ENCODE data around the gene HNF1B.

The HNF1B gene

GRCh38 chr17:37671824-37672547 is 72.9 kb downstream of the HNF1B start:
- Histone ChIP-seq H3K27me3 (ENCODE audit: control insufficient read depth, low read length) (peaks cover 21% of the 10 kb centered on the region), H3K9me2 (replicated peaks; ENCODE audit: control insufficient read depth, low read length) (no peaks in the 10 kb centered on the region), H4K20me1 (ENCODE audit: control insufficient read depth, insufficient read depth, low read depth, low read length) (no peaks in the 10 kb centered on the region), H3K4me1 (ENCODE audit: control insufficient read depth, low read length) (no peaks in the 10 kb centered on the region), H3K4me3 (ENCODE audit: low read length) (no peak overlapping the region), H3K36me3 (ENCODE audit: control insufficient read depth, low read length) (no peaks in the 10 kb centered on the region), H3K27ac (ENCODE audit: low read depth, low read length) (no peak overlapping the region), H3K9me3 (ENCODE audit: control insufficient read depth, insufficient read depth, low read length) (no peaks in the 10 kb centered on the region), H3K4me2 (ENCODE audit: low read length) (no peak overlapping the region), H3K79me2 (ENCODE audit: control insufficient read depth, low read length) (no peaks in the 10 kb centered on the region), H3F3A (ENCODE audit: control insufficient read depth, insufficient read depth) (no peaks in the 10 kb centered on the region)
- TF ChIP-seq EZH2phosphoT487 (IDR thresholded peaks at IDR 0.05; ENCODE audit: borderline replicate concordance, low read length) (no peak), CTCF (IDR thresholded peaks at IDR 0.05; ENCODE audit: low read depth, low read length, poor library complexity, severe bottlenecking) (no peak)

GRCh38 chr17:37671028-37671823 is 73.6 kb downstream of the HNF1B start:
- peaks cover 14% of the 10 kb centered on the region for H3K27me3 ChIP-seq (ENCODE audit: control insufficient read depth, low read length)
- no peaks in the 10 kb centered on the region for H3K9me2 ChIP-seq (replicated peaks; ENCODE audit: control insufficient read depth, low read length)
- H3K9me3 ChIP-seq (ENCODE audit: control insufficient read depth, insufficient read depth, low read length) = no peaks in the 10 kb centered on the region
- no peaks in the 10 kb centered on the region for H3K4me1 ChIP-seq (ENCODE audit: control insufficient read depth, low read length)
- TF ChIP-seq CTCF (IDR thresholded peaks at IDR 0.05; ENCODE audit: low read depth, low read length, poor library complexity, severe bottlenecking) (no peak), EZH2phosphoT487 (IDR thresholded peaks at IDR 0.05; ENCODE audit: borderline replicate concordance, low read length) (no peak)
- H3K4me2 ChIP-seq (ENCODE audit: low read length) = no peak overlapping the region
- H3K36me3 ChIP-seq (ENCODE audit: control insufficient read depth, low read length) = no peaks in the 10 kb centered on the region
- no peak overlapping the region for H3K4me3 ChIP-seq (ENCODE audit: low read length)
- no peak overlapping the region for H3K27ac ChIP-seq (ENCODE audit: low read depth, low read length)
- no peaks in the 10 kb centered on the region; the same call in 1 of the 2 replicates for H4K20me1 ChIP-seq (ENCODE audit: control insufficient read depth, insufficient read depth, low read depth, low read length)
- H3F3A ChIP-seq (ENCODE audit: control insufficient read depth, insufficient read depth) = no peaks in the 10 kb centered on the region
- no peaks in the 10 kb centered on the region for H3K79me2 ChIP-seq (ENCODE audit: control insufficient read depth, low read length)

GRCh38 chr17:37667039-37667438 is 77.8 kb downstream of the HNF1B start:
- Histone ChIP-seq H3F3A (ENCODE audit: control insufficient read depth, insufficient read depth) (no peaks in the 10 kb centered on the region), H3K27me3 (ENCODE audit: control insufficient read depth, low read length) (peaks cover 35% of the 10 kb centered on the region), H3K9me3 (ENCODE audit: control insufficient read depth, insufficient read depth, low read length) (no peaks in the 10 kb centered on the region), H3K9me2 (replicated peaks; ENCODE audit: control insufficient read depth, low read length) (no peaks in the 10 kb centered on the region), H3K36me3 (ENCODE audit: control insufficient read depth, low read length) (no peaks in the 10 kb centered on the region), H3K27ac (ENCODE audit: low read depth, low read length) (no peak overlapping the region), H3K4me3 (ENCODE audit: low read length) (no peak overlapping the region), H3K4me1 (ENCODE audit: control insufficient read depth, low read length) (no peaks in the 10 kb centered on the region), H3K79me2 (ENCODE audit: control insufficient read depth, low read length) (no peaks in the 10 kb centered on the region), H3K4me2 (ENCODE audit: low read length) (no peak overlapping the region), H4K20me1 (ENCODE audit: control insufficient read depth, insufficient read depth, low read depth, low read length) (peaks cover 4% of the 10 kb centered on the region; the same call in 1 of the 2 replicates)
- TF ChIP-seq EZH2phosphoT487 (IDR thresholded peaks at IDR 0.05; ENCODE audit: borderline replicate concordance, low read length) (no peak), CTCF (IDR thresholded peaks at IDR 0.05; ENCODE audit: low read depth, low read length, poor library complexity, severe bottlenecking) (no peak)

All from DOHH2 (cell line).